Upper lobe of right lung (tissue), 1 donor: Measurements from ENCODE around the gene MGAT5B. TPM values are rescaled to one million over a fixed set of nuclear protein-coding genes. Genes with fewer than 3 reads are reported as not detected.

ENCODE experiments used
- ATAC-seq: fragments of 200-7000 bp; cut with Tn5 transposase; one replicate; pipeline ENCODE4 v1.9.1; 2020; ENCODE audit warnings: mild to moderate bottlenecking, moderate library complexity
- DNase-seq: peaks from one replicate; pipeline ENCODE4 v3.0.0-alpha.2; 2020
- H3K27ac ChIP-seq: fragments of 200-600 bp; one replicate; pipeline ENCODE4 v1.8.0; 2022
- H3K27me3 ChIP-seq: fragments of 200-600 bp; one replicate; pipeline ENCODE4 v1.8.0; 2022; ENCODE audit warnings: mild to moderate bottlenecking
- H3K36me3 ChIP-seq: fragments of 200-600 bp; one replicate; pipeline ENCODE4 v1.8.0; 2022
- H3K4me1 ChIP-seq: fragments of 200-600 bp; one replicate; pipeline ENCODE4 v1.8.0; 2022
- H3K4me3 ChIP-seq: fragments of 200-600 bp; one replicate; pipeline ENCODE4 v1.8.0; 2022; ENCODE audit warnings: mild to moderate bottlenecking
- H3K9me3 ChIP-seq: fragments of 200-600 bp; one replicate; pipeline ENCODE4 v1.8.0; 2022
- CTCF ChIP-seq: fragments of 200-600 bp; IDR thresholded peaks from one replicate; pipeline ENCODE4 v1.8.0; 2022; ENCODE audit warnings: antibody characterized with exemption
- intact Hi-C: fragments of 100-400 bp; cut with DNase I; formaldehyde crosslinking; loops from one replicate; pipeline ENCODE4 v1.11.0; 2022
- total RNA-seq: library from RNA; stranded (reverse); fragmentation: NEBNext Ultra II Directional; extraction: Animal tissue kit (Norgen Biotek cat#: 25700); gene quantifications from one replicate; pipeline ENCODE4 v1.2.1, GENCODE V29; 2021
- donor health status: DM: no; HTN: yes; CAD: no; lungs with severe emphysema.

Gene MGAT5B
- total RNA-seq, 1 donor from 2014 or later: 2.0 TPM

GRCh38 chr17:76922084-76922483, 53.9 kb downstream of the MGAT5B start:
- no peaks in the 10 kb centered on the region for H3K9me3 ChIP-seq
- intact Hi-C loops: no loop called here
- peaks cover 30% of the 10 kb centered on the region for H3K27me3 ChIP-seq
- ATAC-seq (no peak), DNase-seq (no peak)
- no peaks in the 10 kb centered on the region for H3K4me1 ChIP-seq
- TF ChIP-seq CTCF: no peak
- H3K27ac ChIP-seq: no peak overlapping the region
- H3K4me3 ChIP-seq: no peak overlapping the region
- no peaks in the 10 kb centered on the region for H3K36me3 ChIP-seq

DNA sequence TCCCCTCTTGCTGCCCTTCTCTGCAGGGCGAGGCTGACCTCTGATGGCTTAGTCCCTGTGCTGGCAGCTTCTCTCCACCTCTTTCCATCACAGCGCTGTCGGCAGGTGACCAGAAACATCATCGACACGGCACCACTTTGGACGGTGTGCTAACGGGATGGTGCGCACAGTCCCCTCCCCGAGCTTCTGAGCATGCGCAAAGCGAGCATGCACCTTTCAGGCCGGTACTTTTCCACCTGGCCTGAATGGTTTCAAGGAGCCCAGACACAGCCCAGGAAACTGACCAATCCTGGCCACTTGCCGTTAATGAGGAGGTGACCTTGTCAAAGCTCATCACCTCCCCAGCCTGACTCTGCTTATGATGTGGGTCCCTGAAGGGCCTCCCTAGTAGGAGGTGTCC, 54.8 kb downstream of the MGAT5B start:
- Histone ChIP-seq H3K4me3 (no peak overlapping the region), H3K36me3 (no peaks in the 10 kb centered on the region), H3K27ac (no peak overlapping the region), H3K9me3 (no peaks in the 10 kb centered on the region), H3K4me1 (no peaks in the 10 kb centered on the region), H3K27me3 (peaks cover 30% of the 10 kb centered on the region)
- intact Hi-C loops: no loop called here
- TF ChIP-seq CTCF: no peak
- ATAC-seq (no peak), DNase-seq (no peak)

DNA sequence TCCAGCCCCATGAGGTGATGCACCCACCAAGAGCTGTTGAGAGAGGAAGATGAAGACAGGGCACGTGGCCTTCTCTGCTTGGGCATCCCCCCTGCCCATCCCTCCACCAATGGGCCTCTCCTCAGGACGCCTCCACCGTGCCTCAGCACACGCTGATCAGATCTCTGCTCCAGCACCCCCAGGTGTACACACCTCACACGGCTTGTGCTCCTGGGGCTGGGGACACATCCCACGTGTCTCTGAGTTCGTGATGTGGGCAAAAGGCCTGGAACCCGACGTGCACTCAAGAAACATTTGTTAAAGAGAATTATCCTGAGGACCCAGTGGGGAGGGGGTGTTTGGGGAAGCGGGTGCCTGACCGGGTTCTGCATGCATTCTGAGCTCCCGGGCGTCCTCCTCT, 55.3 kb downstream of the MGAT5B start:
- TF ChIP-seq CTCF: no peak
- H3K4me3 ChIP-seq: no peak overlapping the region
- no peak overlapping the region for H3K27ac ChIP-seq
- intact Hi-C loops: no loop called here
- no peaks in the 10 kb centered on the region for H3K4me1 ChIP-seq
- no peaks in the 10 kb centered on the region for H3K9me3 ChIP-seq
- DNase-seq (no peak), ATAC-seq (no peak)
- H3K36me3 ChIP-seq: no peaks in the 10 kb centered on the region
- H3K27me3 ChIP-seq: peaks cover 30% of the 10 kb centered on the region

DNA sequence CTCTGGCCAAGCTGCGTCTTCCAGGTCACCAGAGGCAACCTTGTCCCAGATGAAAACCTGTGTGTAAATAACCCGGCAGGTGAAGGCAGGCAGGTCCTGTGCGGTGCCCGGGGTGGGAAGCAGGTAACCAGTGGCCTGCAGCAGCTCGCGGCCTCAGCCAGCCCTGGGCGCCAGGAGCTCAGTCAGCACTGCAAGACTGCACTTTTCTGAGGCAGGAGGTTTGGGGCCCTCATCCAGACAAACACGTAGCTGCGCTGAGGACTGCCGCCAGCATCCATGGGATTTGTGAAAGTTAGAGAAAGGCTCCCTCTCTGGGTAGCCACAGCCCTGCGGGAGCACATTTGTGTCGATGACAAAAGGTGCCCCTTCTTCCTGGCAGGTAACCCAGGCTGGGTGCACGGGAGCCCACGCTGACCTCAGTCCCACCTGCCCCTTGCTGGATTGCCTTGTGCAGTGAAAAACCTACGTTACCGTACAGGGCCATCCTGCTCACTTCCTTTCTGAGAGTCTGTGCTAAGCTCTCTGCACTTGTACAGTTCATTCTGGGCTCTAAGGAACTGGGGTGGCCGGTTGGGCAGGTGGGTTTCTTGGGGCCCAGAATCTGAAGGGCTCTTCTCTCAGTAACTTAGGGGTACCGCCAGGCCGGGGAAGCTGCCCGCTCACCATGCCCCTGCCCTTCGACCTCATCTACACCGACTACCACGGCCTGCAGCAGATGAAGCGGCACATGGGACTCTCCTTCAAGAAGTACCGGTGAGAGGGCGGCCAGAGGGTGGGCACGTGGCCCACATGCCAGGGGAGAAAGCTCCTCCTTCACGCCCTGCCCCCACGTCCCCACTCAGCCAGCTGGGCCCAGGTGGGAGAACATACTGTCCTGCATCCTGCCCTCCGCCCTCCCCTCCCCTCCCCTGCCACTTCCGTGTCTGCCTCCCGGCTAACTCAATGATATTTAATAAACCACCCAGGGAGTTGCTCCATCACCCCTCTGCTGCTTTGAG, 56.4 kb downstream of the MGAT5B start:
- no peak overlapping the region for H3K4me3 ChIP-seq
- DNase-seq (no peak), ATAC-seq (no peak)
- H3K27ac ChIP-seq: no peak overlapping the region
- H3K27me3 ChIP-seq: peaks cover 30% of the 10 kb centered on the region
- H3K36me3 ChIP-seq: no peaks in the 10 kb centered on the region
- no peak for TF ChIP-seq CTCF
- H3K4me1 ChIP-seq: no peaks in the 10 kb centered on the region
- intact Hi-C loops: no loop called here
- H3K9me3 ChIP-seq: no peaks in the 10 kb centered on the region

GRCh38 chr17:76925441-76925891, 57.3 kb downstream of the MGAT5B start:
- no peak overlapping the region for H3K27ac ChIP-seq
- no peaks in the 10 kb centered on the region for H3K4me1 ChIP-seq
- no peaks in the 10 kb centered on the region for H3K36me3 ChIP-seq
- DNase-seq: no peak
- no peak for ATAC-seq
- TF ChIP-seq CTCF: no peak
- no peaks in the 10 kb centered on the region for H3K9me3 ChIP-seq
- intact Hi-C loops: no loop called here
- peaks cover 26% of the 10 kb centered on the region for H3K27me3 ChIP-seq
- no peak overlapping the region for H3K4me3 ChIP-seq
